Measurements from ENCODE around the gene UBAC2. TPM values are rescaled to one million over a fixed set of nuclear protein-coding genes. Genes with fewer than 3 reads are reported as not detected.

UBAC2 gene
- total and polyA plus RNA-seq, 2 of the 8 experiments (the other 6 are each of a cell fraction or from before 2014, with no cell fraction given), result 75.9 to 76.9 TPM

DNA sequence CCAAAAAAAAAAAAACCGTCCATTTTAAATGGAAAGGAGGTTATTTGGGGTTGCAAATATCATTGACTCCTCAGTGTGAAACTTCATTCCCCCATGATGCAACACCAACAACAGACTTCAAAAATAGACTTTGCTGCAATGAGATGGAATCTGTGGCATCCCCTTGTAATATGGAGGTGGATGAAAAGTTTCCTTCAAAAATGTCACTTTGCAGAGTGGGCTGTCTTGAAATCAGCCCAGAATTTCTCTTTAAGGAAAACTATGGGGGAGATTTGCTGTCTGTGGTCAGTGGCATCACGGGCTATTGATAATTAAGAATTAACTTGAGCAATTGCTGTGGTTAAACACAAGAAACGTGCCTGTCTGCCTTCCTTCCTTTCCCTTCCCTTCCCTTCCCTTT, 56.1 kb downstream of the UBAC2 start:
- H4K20me1 ChIP-seq (replicated peaks in 1 of 2; ENCODE audit: control insufficient read depth in 1 of 2, insufficient read depth in 2 of 2, low read length in 2 of 2), result peaks cover 0 to 5% of the 10 kb centered on the region in 2 experiments
- TF ChIP-seq BACH1 (IDR thresholded peaks at IDR 0.05; ENCODE audit: low read length) (no peak), RNF2 (IDR thresholded peaks at IDR 0.05; ENCODE audit: borderline replicate concordance, low read depth, low read length, missing control alignments, poor library complexity, severe bottlenecking) (no peak), SP1 (IDR thresholded peaks at IDR 0.05; ENCODE audit: low read depth, low read length) (no peak), TCF12 (IDR thresholded peaks at IDR 0.05; ENCODE audit: low read depth, low read length) (no peak), PHF8 (conservative IDR thresholded peaks at IDR 0.05; ENCODE audit: low read depth, low read length) (no peak), CTBP2 (IDR thresholded peaks at IDR 0.05; ENCODE audit: borderline replicate concordance, insufficient read depth, insufficient read length, low read length) (no peak), SIN3A (conservative IDR thresholded peaks at IDR 0.05 in 1 of 2, IDR thresholded peaks at IDR 0.05 in 1 of 2; ENCODE audit: low read depth in 1 of 2, low read length in 2 of 2) (no peak)
- TF ChIP-seq, protein P1, sequence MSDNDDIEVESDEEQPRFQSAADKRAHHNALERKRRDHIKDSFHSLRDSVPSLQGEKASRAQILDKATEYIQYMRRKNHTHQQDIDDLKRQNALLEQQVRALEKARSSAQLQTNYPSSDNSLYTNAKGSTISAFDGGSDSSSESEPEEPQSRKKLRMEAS (IDR thresholded peaks at IDR 0.05), result no peak
- no peaks in the 10 kb centered on the region; the same call in 1 of the 2 replicates for H3K79me1 ChIP-seq (ENCODE audit: low read depth, low read length)
- no peak overlapping the region for H3K23ac ChIP-seq (ENCODE audit: insufficient read length)
- no peak overlapping the region for H3K18ac ChIP-seq (ENCODE audit: extremely low read depth, low read length)
- no peak overlapping the region for H3K56ac ChIP-seq (replicated peaks; ENCODE audit: insufficient read length, low read depth, low read length)
- no peaks in the 10 kb centered on the region; a peak in 1 of 4 replicates for H3K79me2 ChIP-seq (ENCODE audit: control insufficient read depth in 1 of 2, insufficient read depth in 2 of 2, low read length in 2 of 2)
- no peak overlapping the region for H3K4me2 ChIP-seq (ENCODE audit: insufficient read depth in 1 of 2, low read depth in 2 of 2, low read length in 2 of 2)
- no peak overlapping the region for H2BK15ac ChIP-seq (ENCODE audit: low read length)
- no peak overlapping the region for H3K4me3 ChIP-seq (ENCODE audit: extremely low read depth in 1 of 4, insufficient read depth in 2 of 4, low read depth in 3 of 4, low read length in 4 of 4)
- no peak overlapping the region for H3K27ac ChIP-seq (ENCODE audit: low read depth, low read length)
- peaks cover 0 to 2% (median 0%) of the 10 kb centered on the region in 4 experiments; a peak in 2 of 7 replicates for H3K4me1 ChIP-seq (replicated peaks in 1 of 4; ENCODE audit: control insufficient read depth in 3 of 4, insufficient read depth in 4 of 4, low read length in 3 of 4)
- no peak overlapping the region for H4K5ac ChIP-seq (ENCODE audit: insufficient read length, low read depth, low read length)
- DNase-seq (ENCODE audit: low read depth in 1 of 2, low spot score in 2 of 2) (no peak), FAIRE-seq (no peak)
- no peak overlapping the region for H2BK20ac ChIP-seq (ENCODE audit: low read length)
- H4K91ac ChIP-seq (replicated peaks; ENCODE audit: insufficient read length, low read length), result no peak overlapping the region
- no peak overlapping the region for H3K9ac ChIP-seq (replicated peaks in 1 of 4; ENCODE audit: extremely low read depth in 1 of 4, low read depth in 3 of 4, low read length in 3 of 4)
- no peak overlapping the region for H3K4ac ChIP-seq (replicated peaks; ENCODE audit: insufficient read length, low read depth, low read length)
- H3K9me3 ChIP-seq (ENCODE audit: insufficient read depth in 2 of 2, low read depth in 1 of 2, low read length in 1 of 2), result no peaks in the 10 kb centered on the region
- H2BK12ac ChIP-seq (ENCODE audit: low read depth, low read length), result no peak overlapping the region
- no peaks in the 10 kb centered on the region for H3K23me2 ChIP-seq (ENCODE audit: low read depth, low read length)
- H4K8ac ChIP-seq (ENCODE audit: extremely low read depth, insufficient read depth, low read length), result no peak overlapping the region
- no peak overlapping the region for H2AFZ ChIP-seq (ENCODE audit: low read length)
- ChIA-PET CTCF (ENCODE audit: partially characterized antibody) (interaction anchor here (0.5 to 4.7 kb wide), 4 partner anchors 9 to 80 kb away, joined by 3 to 34 read pairs (median 6); no protein-coding TSS in a partner anchor), POLR2A (ENCODE audit: partially characterized antibody) (interaction anchor here (1.9 to 2.1 kb wide), 2 partner anchors 9 to 57 kb away, joined by 4 to 20 read pairs; partner anchors contain the start of gene UBAC2)
- H3K14ac ChIP-seq (ENCODE audit: insufficient read length), result no peak overlapping the region
- no peak overlapping the region for H2BK120ac ChIP-seq (replicated peaks; ENCODE audit: low read depth, low read length)
- no peaks in the 10 kb centered on the region for H3K27me3 ChIP-seq (replicated peaks in 1 of 4; ENCODE audit: control insufficient read depth in 3 of 4, extremely low read depth in 1 of 4, insufficient read depth in 3 of 4, low read length in 3 of 4)
- no peak overlapping the region for H2AK5ac ChIP-seq (ENCODE audit: low read depth, low read length)
- 84% methylated on average over 3 of the region's 3 CpGs; no CpG with 5 or more reads in 1 of the 2 experiments for WGBS, 2 experiments (ENCODE audit: extremely low coverage in 1 of 2, insufficient coverage in 1 of 2, insufficient read length in 1 of 2, insufficient replicate concordance in 2 of 2, low coverage in 1 of 2, low lambda C conversion rate in 2 of 2, missing lambda C conversion rate in 1 of 2)
- peaks cover 0 to 4% (median 1%) of the 10 kb centered on the region in 4 experiments; a peak in 1 of 8 replicates for H3K36me3 ChIP-seq (ENCODE audit: control insufficient read depth in 2 of 4, insufficient read depth in 4 of 4, low read length in 3 of 4)
- no peak overlapping the region for H2BK5ac ChIP-seq (ENCODE audit: low read depth, low read length)
